ENCODE measurements around the gene PRKAR1B. TPM values are rescaled to one million over a fixed set of nuclear protein-coding genes. Genes with fewer than 3 reads are reported as not detected.

The PRKAR1B gene
- polyA plus RNA-seq, 1 of the 3 experiments (the other 2 are of a cell fraction) = 63.7 TPM

DNA sequence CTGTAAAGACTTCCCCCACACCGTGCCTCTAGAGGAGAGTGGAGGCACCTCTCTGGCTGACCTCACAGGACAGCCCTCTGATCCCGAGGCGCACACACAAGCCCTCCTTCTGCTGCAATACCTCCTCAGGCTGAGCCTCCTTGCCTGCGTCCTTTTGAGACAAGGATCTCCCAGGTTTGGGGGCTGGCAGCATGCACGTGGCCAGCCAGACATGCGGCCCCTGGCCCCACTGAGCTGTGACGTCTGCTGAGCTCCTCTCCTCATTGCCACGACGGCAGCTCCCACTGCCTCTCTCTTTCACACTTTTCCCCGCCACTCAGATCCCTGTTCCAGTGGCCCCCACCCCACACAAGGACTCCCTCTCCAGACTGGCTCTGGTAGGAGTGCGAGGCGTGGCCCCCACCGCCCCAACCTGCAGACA is 12.8 kb downstream of the PRKAR1B start:
- H3K4me1 ChIP-seq (ENCODE audit: control insufficient read depth in 1 of 2, insufficient read depth in 2 of 2, low read depth in 1 of 2, low read length in 1 of 2) = peaks cover 0 to 12% of the 10 kb centered on the region in 2 experiments; a peak in 2 of 4 replicates
- H3K36me3 ChIP-seq (replicated peaks in 1 of 2; ENCODE audit: control insufficient read depth in 1 of 2, insufficient read depth in 2 of 2, low read length in 1 of 2) = no peaks in the 10 kb centered on the region
- H3K27ac ChIP-seq (ENCODE audit: low read depth in 2 of 2, low read length in 1 of 2) = no peak overlapping the region
- no peaks in the 10 kb centered on the region for H3K79me2 ChIP-seq (ENCODE audit: insufficient read depth)
- no peaks in the 10 kb centered on the region for H3F3A ChIP-seq (replicated peaks; ENCODE audit: insufficient read depth)
- no peak overlapping the region for H3K9ac ChIP-seq
- ChIA-PET CTCF (interaction anchor here (1.2 to 1.5 kb wide), 2 partner anchors 38 to 60 kb away, joined by 3 read pairs; no protein-coding TSS in a partner anchor), POLR2A (no interaction called here)
- H3K27me3 ChIP-seq (ENCODE audit: insufficient read depth) = no peaks in the 10 kb centered on the region
- WGBS (ENCODE audit: low lambda C conversion rate) = 93% methylated on average over 12 of the region's 13 CpGs
- no peak overlapping the region for H3K4me3 ChIP-seq (ENCODE audit: low read depth in 2 of 2, low read length in 1 of 2)
- H3K9me2 ChIP-seq = no peaks in the 10 kb centered on the region
- DNase-seq = no peak
- H2AFZ ChIP-seq (ENCODE audit: low read depth) = no peak overlapping the region
- TF ChIP-seq RFX5 (IDR thresholded peaks at IDR 0.05; ENCODE audit: low read length) (no peak), NRF1 (IDR thresholded peaks at IDR 0.05; ENCODE audit: low read depth, low read length) (no peak), TEAD4 (IDR thresholded peaks at IDR 0.05; ENCODE audit: borderline replicate concordance, insufficient read depth) (no peak), POLR2AphosphoS5 (IDR thresholded peaks at IDR 0.05; ENCODE audit: low read depth, low read length) (no peak), JUND (IDR thresholded peaks at IDR 0.05) (no peak), TAF1 (IDR thresholded peaks at IDR 0.05; ENCODE audit: borderline replicate concordance, low read depth, low read length) (no peak), FOSL2 (IDR thresholded peaks at IDR 0.05; ENCODE audit: borderline replicate concordance, low read depth) (no peak), FOXM1 (IDR thresholded peaks at IDR 0.05; ENCODE audit: low read depth) (no peak), EZH2phosphoT487 (IDR thresholded peaks at IDR 0.05; ENCODE audit: borderline replicate concordance, low read depth) (no peak), CHD2 (IDR thresholded peaks at IDR 0.05; ENCODE audit: low read length, partially characterized antibody) (no peak), TCF12 (IDR thresholded peaks at IDR 0.05) (no peak), YY1 (IDR thresholded peaks at IDR 0.05; ENCODE audit: low read depth) (no peak), FOXJ3 (CRISPR knock-in tag; IDR thresholded peaks at IDR 0.05) (no peak), ELF1 (IDR thresholded peaks at IDR 0.05) (no peak), RCOR1 (IDR thresholded peaks at IDR 0.05; ENCODE audit: low read length) (no peak), GABPA (IDR thresholded peaks at IDR 0.05; ENCODE audit: low read depth) (no peak)
- TF ChIP-seq, protein P1, sequence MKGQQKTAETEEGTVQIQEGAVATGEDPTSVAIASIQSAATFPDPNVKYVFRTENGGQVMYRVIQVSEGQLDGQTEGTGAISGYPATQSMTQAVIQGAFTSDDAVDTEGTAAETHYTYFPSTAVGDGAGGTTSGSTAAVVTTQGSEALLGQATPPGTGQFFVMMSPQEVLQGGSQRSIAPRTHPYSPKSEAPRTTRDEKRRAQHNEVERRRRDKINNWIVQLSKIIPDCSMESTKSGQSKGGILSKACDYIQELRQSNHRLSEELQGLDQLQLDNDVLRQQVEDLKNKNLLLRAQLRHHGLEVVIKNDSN (IDR thresholded peaks at IDR 0.05; ENCODE audit: borderline replicate concordance, low read depth) = no peak
- TF ChIP-seq, protein P2, sequence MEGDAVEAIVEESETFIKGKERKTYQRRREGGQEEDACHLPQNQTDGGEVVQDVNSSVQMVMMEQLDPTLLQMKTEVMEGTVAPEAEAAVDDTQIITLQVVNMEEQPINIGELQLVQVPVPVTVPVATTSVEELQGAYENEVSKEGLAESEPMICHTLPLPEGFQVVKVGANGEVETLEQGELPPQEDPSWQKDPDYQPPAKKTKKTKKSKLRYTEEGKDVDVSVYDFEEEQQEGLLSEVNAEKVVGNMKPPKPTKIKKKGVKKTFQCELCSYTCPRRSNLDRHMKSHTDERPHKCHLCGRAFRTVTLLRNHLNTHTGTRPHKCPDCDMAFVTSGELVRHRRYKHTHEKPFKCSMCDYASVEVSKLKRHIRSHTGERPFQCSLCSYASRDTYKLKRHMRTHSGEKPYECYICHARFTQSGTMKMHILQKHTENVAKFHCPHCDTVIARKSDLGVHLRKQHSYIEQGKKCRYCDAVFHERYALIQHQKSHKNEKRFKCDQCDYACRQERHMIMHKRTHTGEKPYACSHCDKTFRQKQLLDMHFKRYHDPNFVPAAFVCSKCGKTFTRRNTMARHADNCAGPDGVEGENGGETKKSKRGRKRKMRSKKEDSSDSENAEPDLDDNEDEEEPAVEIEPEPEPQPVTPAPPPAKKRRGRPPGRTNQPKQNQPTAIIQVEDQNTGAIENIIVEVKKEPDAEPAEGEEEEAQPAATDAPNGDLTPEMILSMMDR (IDR thresholded peaks at IDR 0.05) = no peak
- TF ChIP-seq, protein P3, sequence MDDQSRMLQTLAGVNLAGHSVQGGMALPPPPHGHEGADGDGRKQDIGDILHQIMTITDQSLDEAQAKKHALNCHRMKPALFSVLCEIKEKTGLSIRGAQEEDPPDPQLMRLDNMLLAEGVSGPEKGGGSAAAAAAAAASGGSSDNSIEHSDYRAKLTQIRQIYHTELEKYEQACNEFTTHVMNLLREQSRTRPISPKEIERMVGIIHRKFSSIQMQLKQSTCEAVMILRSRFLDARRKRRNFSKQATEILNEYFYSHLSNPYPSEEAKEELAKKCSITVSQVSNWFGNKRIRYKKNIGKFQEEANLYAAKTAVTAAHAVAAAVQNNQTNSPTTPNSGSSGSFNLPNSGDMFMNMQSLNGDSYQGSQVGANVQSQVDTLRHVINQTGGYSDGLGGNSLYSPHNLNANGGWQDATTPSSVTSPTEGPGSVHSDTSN (IDR thresholded peaks at IDR 0.05) = no peak
- TF ChIP-seq, protein P4, sequence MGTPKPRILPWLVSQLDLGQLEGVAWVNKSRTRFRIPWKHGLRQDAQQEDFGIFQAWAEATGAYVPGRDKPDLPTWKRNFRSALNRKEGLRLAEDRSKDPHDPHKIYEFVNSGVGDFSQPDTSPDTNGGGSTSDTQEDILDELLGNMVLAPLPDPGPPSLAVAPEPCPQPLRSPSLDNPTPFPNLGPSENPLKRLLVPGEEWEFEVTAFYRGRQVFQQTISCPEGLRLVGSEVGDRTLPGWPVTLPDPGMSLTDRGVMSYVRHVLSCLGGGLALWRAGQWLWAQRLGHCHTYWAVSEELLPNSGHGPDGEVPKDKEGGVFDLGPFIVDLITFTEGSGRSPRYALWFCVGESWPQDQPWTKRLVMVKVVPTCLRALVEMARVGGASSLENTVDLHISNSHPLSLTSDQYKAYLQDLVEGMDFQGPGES (IDR thresholded peaks at IDR 0.05; ENCODE audit: low read depth, low read length) = no peak
- no peaks in the 10 kb centered on the region for H3K9me3 ChIP-seq
- no peaks in the 10 kb centered on the region for H4K20me1 ChIP-seq (ENCODE audit: insufficient read depth)
- no peak overlapping the region for H3K4me2 ChIP-seq
